ENCODE data around the gene CELF4.

- TF ChIP-seq EZH2 (IDR thresholded peaks at IDR 0.05) (no peak), POLR2AphosphoS5 (IDR thresholded peaks at IDR 0.05; ENCODE audit: borderline replicate concordance, low read depth, low read length) (no peak), FOXP2 (optimal IDR thresholded peaks at IDR 0.05; ENCODE audit: control extremely low read depth, extremely low read length, insufficient read depth) (no peak)
These were observed 315.5 kb downstream of the CELF4 start for GRCh38 chr18:37249895-37250618.

Measured in SK-N-MC (cell line).